Prostate gland (tissue), 2 donors: ENCODE measurements around the gene MYH6. TPM values are rescaled to one million over a fixed set of nuclear protein-coding genes. Genes with fewer than 3 reads are reported as not detected.
"Not testable (repeated sequence)": the region's sequence is repeated elsewhere in the genome, so short reads cannot be mapped to it uniquely, and the experiment has no call there.

Experiments used
- DNase-seq: peaks from one replicate; pipeline ENCODE4 v3.0.0-alpha.2; 2019; ENCODE audit warnings: low spot score
- H3K27ac ChIP-seq, 2 donors: fragments of 200-600 bp; sonication (generic); 2 replicates each; pipeline ENCODE4 v1.5.1; 2017 to 2019
- H3K27me3 ChIP-seq: fragments of 200-600 bp; sonication (generic); replicated peaks from 2 replicates; pipeline ENCODE4 v1.5.1; 2019; ENCODE audit not compliant: insufficient read depth
- H3K36me3 ChIP-seq, 2 donors: fragments of 200-600 bp; sonication (generic); 1 replicate in 1 of 2; 2 replicates in 1 of 2; pipeline versions ENCODE4 v1.5.1 to v1.8.1; 2017 to 2019
- H3K4me1 ChIP-seq: fragments of 200-600 bp; sonication (generic); replicated peaks from 2 replicates; pipeline ENCODE4 v1.5.1; 2019
- H3K4me3 ChIP-seq, 2 donors: fragments of 200-600 bp; sonication (generic); 2 replicates each; pipeline ENCODE4 v1.5.1; 2017 to 2019
- H3K9me3 ChIP-seq: fragments of 200-600 bp; sonication (generic); 2 replicates; pipeline ENCODE4 v1.5.1; 2017
- CTCF ChIP-seq, 4 experiments: fragments of 200-600 bp in 2 of 4; fragments of 450-650 bp in 2 of 4; sonication (generic) in 2 of 4; IDR thresholded peaks; 1 replicate in 3 of 4; 2 replicates in 1 of 4; pipeline ENCODE4 v1.5.1; 2016 to 2019; ENCODE audit warnings: antibody characterized with exemption in 4 of 4, mild to moderate bottlenecking in 2 of 4, moderate library complexity in 2 of 4
- POLR2A ChIP-seq: fragments of 450-650 bp; IDR thresholded peaks from one replicate; pipeline ENCODE4 v1.6.1; 2016; ENCODE audit warnings: antibody characterized with exemption, mild to moderate bottlenecking
- POLR2AphosphoS5 ChIP-seq: sonication (generic); formaldehyde crosslinking; IDR thresholded peaks from one replicate; pipeline ENCODE4 v1.6.1; 2017; ENCODE audit warnings: antibody characterized with exemption
- WGBS: methylation state at CpG from one replicate; pipeline ENCODE4 v1.1.5; 2018; 5-methylcytosine and 5-hydroxymethylcytosine counted together
- intact Hi-C: fragments of 100-400 bp; cut with DNase I; formaldehyde crosslinking; loops from one replicate; pipeline ENCODE4 v1.14.2; 2022
- total RNA-seq, 2 donors: library from RNA; depleted of rRNA; stranded (reverse); fragments of >200 nt; gene quantifications; one replicate each; pipeline ENCODE4 v1.1.0, GENCODE V29; 2016

MYH6 gene
- 1 to 10 TPM in 1 of 2 donors, not detected in 1; 3.1 TPM for total RNA-seq

- no peak for DNase-seq
- intact Hi-C loops: no loop called here
- no peaks in the 10 kb centered on the region for H3K27me3 ChIP-seq
- H3K27ac ChIP-seq: no peak within 1 kb of the TSS
- H3K4me3 ChIP-seq: no peak within 1 kb of the TSS
- no peak for TF ChIP-seq CTCF (IDR thresholded peaks at IDR 0.05)
- TF ChIP-seq POLR2A: no peak
- TF ChIP-seq POLR2AphosphoS5: no peak
- 81% methylated on average over 15 of the region's 15 CpGs for WGBS
- no peaks in the 10 kb centered on the region for H3K9me3 ChIP-seq
- no peaks in the 10 kb centered on the region for H3K36me3 ChIP-seq
- H3K4me1 ChIP-seq: no peaks in the 10 kb centered on the region
These were observed at the start of gene MYH6 for GRCh38 chr14:23407516-23408306. Gene MYH6, minus strand, starts transcription at chr14:23408273. Its CDS starts 1,050 bp downstream, at chr14:23407223.

- H3K4me3 ChIP-seq, H3K27me3 ChIP-seq, H3K4me1 ChIP-seq, H3K36me3 ChIP-seq, intact Hi-C loops, H3K27ac ChIP-seq, H3K9me3 ChIP-seq, DNase-seq: not testable (repeated sequence)
- 96% methylated on average over 11 of the region's 11 CpGs for WGBS
These were observed 49.0 kb upstream of the MYH6 start for GRCh38 chr14:23456883-23457586.

- H3K36me3 ChIP-seq: no peaks in the 10 kb centered on the region
- DNase-seq: peak; percentile 12
- H3K27ac ChIP-seq: no peak overlapping the region
- H3K27me3 ChIP-seq: no peaks in the 10 kb centered on the region
- H3K4me3 ChIP-seq: no peak overlapping the region
- 0% methylated on average over 1 of the region's 1 CpG for WGBS
- no peaks in the 10 kb centered on the region for H3K9me3 ChIP-seq
- intact Hi-C loops: no loop called here
- H3K4me1 ChIP-seq: no peaks in the 10 kb centered on the region
- no peak for TF ChIP-seq POLR2AphosphoS5
- TF ChIP-seq CTCF (IDR thresholded peaks at IDR 0.05): no peak
- no peak for TF ChIP-seq POLR2A
These were observed 46.4 kb upstream of the MYH6 start for GRCh38 chr14:23454445-23454856.

GRCh38 chr14:23452237-23452636, 44.2 kb upstream of the MYH6 start:
- Histone ChIP-seq H3K36me3 (no peaks in the 10 kb centered on the region), H3K27me3 (no peaks in the 10 kb centered on the region), H3K27ac (no peak overlapping the region), H3K4me3 (no peak overlapping the region), H3K9me3 (no peaks in the 10 kb centered on the region), H3K4me1 (no peaks in the 10 kb centered on the region)
- intact Hi-C loops: no loop called here
- 91% methylated on average over 2 of the region's 2 CpGs for WGBS
- no peak for DNase-seq
- TF ChIP-seq CTCF (IDR thresholded peaks at IDR 0.05) (no peak), POLR2A (no peak), POLR2AphosphoS5 (no peak)

GRCh38 chr14:23450379-23450778, 42.3 kb upstream of the MYH6 start:
- DNase-seq: no peak
- TF ChIP-seq CTCF (IDR thresholded peaks at IDR 0.05): no peak
- no peak for TF ChIP-seq POLR2AphosphoS5
- TF ChIP-seq POLR2A: no peak
- intact Hi-C loops: no loop called here
- Histone ChIP-seq H3K27me3 (no peaks in the 10 kb centered on the region), H3K27ac (no peak overlapping the region), H3K4me1 (no peaks in the 10 kb centered on the region), H3K9me3 (no peaks in the 10 kb centered on the region), H3K4me3 (no peak overlapping the region), H3K36me3 (no peaks in the 10 kb centered on the region)
- 84% methylated on average over 2 of the region's 2 CpGs for WGBS
